GM15510 (cell line): ENCODE measurements around the gene ANKLE1.

ENCODE experiments used
- POLR2A ChIP-seq: IDR thresholded peaks from 3 replicates; pipeline ENCODE4 v1.6.1; 2011; ENCODE audit warnings: borderline replicate concordance; ENCODE audit not compliant: insufficient read length; ENCODE audit errors: extremely low read depth

ANKLE1 gene

GRCh38 chr19:17321655-17322489, 40.2 kb downstream of the ANKLE1 start:
- no peak for TF ChIP-seq POLR2A

GRCh38 chr19:17322854-17323253, 41.2 kb downstream of the ANKLE1 start:
- TF ChIP-seq POLR2A = no peak

- no peak for TF ChIP-seq POLR2A
Measured at GRCh38 chr19:17323300-17323963, 41.7 kb downstream of the ANKLE1 start.

GRCh38 chr19:17323964-17324332, 42.2 kb downstream of the ANKLE1 start:
- TF ChIP-seq POLR2A = no peak

GRCh38 chr19:17324357-17325114, 42.8 kb downstream of the ANKLE1 start:
- no peak for TF ChIP-seq POLR2A

- no peak for TF ChIP-seq POLR2A
Measured at GRCh38 chr19:17325133-17325532, 43.4 kb downstream of the ANKLE1 start.

- TF ChIP-seq POLR2A = no peak
Measured at GRCh38 chr19:17325881-17326594, 44.3 kb downstream of the ANKLE1 start.

GRCh38 chr19:17326595-17326966, 44.9 kb downstream of the ANKLE1 start:
- no peak for TF ChIP-seq POLR2A

GRCh38 chr19:17327068-17327653, 45.5 kb downstream of the ANKLE1 start:
- TF ChIP-seq POLR2A = no peak

- TF ChIP-seq POLR2A = no peak
Measured at GRCh38 chr19:17327654-17328516, 46.2 kb downstream of the ANKLE1 start.

GRCh38 chr19:17328517-17329365, 47.0 kb downstream of the ANKLE1 start:
- TF ChIP-seq POLR2A = no peak

GRCh38 chr19:17329366-17330261, 47.9 kb downstream of the ANKLE1 start:
- TF ChIP-seq POLR2A = no peak
